AG08395 (cell line): ENCODE results near the gene EPYC.
"Not testable (repeated sequence)": the region's sequence is repeated elsewhere in the genome, so short reads cannot be mapped to it uniquely, and the experiment has no call there.

Experiments used
- DNase-seq: peaks from one replicate; pipeline ENCODE4 v3.0.0; 2012; ENCODE audit warnings: mixed read lengths, low spot score

The EPYC gene

GRCh38 chr12:90990611-90991010, 14.2 kb downstream of the EPYC start:
- no peak for DNase-seq

DNA sequence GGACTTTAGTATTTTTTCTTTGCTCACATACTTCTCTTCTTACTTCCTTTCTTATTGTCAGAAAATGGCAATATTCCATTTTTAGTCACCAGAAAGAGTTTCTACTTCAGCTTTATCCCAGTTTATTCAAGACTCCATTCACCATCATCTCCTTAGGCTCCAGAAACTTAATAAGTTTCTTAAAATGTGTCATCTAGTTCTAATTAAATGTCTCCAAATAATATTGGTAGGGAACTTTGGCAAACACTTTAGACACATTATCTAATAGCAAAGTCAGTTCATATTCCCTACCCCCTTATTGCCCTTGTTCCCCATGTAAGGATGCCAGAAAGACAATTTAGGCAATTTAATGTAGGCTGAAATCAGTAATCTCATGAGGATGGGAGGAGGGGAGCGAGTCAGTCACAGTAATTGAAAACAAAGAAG, 15.1 kb downstream of the EPYC start:
- no peak for DNase-seq

- no peak for DNase-seq
These were observed 17.3 kb downstream of the EPYC start for GRCh38 chr12:90987520-90987919.

DNA sequence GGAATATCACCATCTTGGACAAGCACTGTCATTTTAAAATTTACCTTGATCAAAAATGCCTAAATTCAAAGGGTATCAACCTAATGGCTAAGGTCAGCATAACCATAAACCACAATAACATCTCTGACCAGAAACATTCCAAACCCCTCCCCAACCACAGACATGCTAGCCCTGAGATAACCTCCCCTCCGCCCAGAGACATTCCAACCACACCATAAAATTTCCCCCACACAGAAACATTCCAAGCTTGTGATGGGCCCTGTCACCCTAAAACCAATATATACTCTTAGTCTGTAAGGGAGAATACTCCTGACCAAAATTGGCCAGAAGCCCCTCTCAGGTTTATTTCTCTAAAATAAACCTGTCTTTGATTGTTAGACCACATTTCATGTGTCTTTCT, 17.7 kb downstream of the EPYC start:
- DNase-seq = no peak

GRCh38 chr12:90985331-90985730, 19.4 kb downstream of the EPYC start:
- not testable (repeated sequence) for DNase-seq

- DNase-seq = no peak
These were observed 20.7 kb downstream of the EPYC start for GRCh38 chr12:90984114-90984513.

DNA sequence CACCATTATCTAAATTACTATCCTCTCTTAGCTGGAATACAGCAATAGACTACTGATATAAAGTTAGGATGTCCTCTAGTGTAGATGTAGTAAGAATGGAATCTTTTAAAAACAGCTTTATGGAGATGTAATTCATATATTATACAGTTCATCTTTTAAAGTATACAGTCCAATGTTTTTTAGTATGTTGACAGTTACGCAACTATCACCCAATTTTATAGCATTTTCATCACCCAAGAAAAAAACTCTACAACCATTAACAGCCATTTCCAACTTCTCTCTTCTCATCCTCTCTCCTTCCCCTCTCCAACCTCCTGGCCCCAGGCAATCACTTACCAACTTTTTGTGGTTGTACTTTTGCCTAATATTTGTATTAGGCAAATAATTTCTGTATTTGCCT, 22.6 kb downstream of the EPYC start:
- no peak for DNase-seq

GRCh38 chr12:90979951-90980350, 24.8 kb downstream of the EPYC start:
- DNase-seq = peak; percentile 43

DNA sequence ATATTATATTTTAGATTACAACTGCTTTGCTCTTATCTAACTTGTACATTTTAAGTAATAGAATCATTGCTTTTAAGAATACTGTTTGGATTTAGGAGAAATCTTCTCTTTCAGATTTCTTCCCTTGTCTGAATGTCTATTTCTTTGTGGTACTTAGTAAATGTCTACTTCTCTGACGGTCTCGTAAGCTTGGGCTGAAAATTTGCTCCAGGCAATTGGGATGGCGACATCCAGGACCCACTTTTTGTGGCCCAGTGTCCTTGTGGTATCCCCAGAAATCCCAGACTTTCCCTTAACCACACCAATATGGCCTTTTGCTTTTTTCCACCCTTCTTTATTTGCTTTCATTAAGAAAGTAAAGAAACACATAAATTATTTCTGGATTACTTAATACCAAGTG, 25.8 kb downstream of the EPYC start:
- DNase-seq = no peak

GRCh38 chr12:90978117-90978770, 26.5 kb downstream of the EPYC start:
- DNase-seq = peak; percentile 68

DNA sequence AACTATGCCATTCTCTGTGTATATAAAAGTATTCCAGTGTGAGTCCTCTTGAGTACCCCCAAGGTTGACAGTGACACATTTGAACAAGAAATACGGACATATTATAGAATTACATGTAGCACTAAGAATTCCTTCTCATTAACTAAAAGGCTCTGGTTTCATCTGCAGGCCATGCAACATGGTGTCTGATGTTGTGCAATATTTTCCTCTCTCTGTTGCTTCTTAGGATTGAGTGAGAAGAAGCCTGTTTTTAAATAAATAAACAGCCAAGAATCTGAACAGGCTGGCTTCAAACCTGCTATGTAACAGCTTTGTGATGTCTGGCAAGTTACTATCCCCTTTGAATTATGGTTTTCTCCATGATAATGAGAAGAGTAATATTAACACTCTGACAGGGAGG, 27.5 kb downstream of the EPYC start:
- DNase-seq = no peak

DNA sequence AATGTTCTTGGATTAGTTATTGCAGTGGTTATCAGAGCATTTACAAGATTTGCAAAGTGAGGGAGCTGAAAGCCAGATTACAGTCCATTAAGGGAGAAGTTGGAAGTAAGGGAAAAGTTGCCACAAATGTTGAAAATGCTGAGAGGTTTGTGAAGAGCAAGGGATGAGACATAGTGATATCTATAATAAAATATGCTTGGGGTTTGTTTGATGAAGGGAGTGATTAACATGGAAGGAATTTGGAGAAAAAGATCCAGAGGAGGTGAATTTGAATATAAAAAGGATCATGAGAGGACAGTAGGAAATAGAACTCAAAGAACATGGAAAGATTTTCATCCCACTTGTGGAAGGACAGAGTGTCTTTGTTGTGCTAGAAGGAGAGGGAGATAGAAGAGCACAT, 30.5 kb downstream of the EPYC start:
- peak; percentile 53 for DNase-seq

GRCh38 chr12:90972226-90972625, 32.5 kb downstream of the EPYC start:
- DNase-seq = no peak

- no peak for DNase-seq
These were observed 33.9 kb downstream of the EPYC start for GRCh38 chr12:90970911-90971310.

DNA sequence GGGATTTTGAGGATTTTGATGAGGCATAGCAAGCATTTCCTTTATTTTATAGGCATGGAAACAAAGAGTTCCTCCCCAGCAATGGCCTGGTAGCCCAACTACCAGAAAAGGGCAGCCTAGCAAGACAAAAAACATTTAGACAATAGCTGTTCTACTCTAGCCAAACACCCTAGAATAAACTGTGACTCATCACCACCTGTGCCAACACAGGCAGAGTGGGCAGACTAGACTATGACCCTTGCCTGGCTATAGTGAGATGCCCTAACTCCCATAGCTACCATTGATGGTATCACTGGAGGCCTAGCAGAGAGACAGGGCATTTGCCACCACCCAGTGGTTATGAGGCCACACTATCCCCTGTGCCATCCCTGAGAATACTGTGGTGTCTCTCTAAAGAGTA, 34.3 kb downstream of the EPYC start:
- no peak for DNase-seq

DNA sequence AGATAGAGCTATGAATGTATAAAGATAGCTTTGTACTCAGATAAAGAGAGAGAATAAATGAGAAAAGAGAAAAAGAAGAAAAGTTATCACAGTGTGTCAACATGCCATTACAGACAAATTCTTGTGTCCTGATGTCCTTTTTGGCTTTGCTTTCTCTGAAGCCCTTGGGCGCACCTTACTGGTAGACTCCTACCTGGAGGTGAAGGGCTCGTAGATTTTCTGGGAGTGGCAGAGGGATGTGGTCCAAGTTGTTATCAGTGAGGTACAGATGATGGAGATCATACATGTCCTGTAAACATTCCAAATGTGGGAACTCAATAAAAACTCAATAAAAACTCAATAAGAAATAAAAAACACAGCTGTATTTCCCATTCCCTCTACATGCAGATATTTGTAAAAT, 34.9 kb downstream of the EPYC start:
- DNase-seq = no peak

GRCh38 chr12:90969346-90969745, 35.4 kb downstream of the EPYC start:
- no peak for DNase-seq

GRCh38 chr12:90965204-90965603, 39.6 kb downstream of the EPYC start:
- no peak for DNase-seq

GRCh38 chr12:90964616-90965015, 40.2 kb downstream of the EPYC start:
- no peak for DNase-seq

DNA sequence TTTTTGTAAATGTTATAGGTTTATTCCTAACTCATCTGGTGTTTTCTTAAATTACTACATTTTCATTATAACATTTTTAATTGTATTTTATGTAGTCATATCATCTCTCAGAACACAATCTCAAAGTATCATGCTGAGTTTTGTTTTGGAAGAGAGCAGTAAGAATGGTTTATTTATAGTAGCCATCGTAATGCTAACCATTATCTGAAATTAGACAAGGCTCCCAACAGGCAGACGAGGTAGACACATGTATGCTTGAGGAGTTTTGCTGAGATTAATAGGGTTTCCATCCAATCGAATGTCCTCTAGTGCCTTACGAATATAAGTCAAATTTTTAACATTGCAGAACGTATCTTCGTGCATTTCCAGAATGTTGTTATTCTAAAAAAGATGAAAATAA, 40.8 kb downstream of the EPYC start:
- no peak for DNase-seq

DNA sequence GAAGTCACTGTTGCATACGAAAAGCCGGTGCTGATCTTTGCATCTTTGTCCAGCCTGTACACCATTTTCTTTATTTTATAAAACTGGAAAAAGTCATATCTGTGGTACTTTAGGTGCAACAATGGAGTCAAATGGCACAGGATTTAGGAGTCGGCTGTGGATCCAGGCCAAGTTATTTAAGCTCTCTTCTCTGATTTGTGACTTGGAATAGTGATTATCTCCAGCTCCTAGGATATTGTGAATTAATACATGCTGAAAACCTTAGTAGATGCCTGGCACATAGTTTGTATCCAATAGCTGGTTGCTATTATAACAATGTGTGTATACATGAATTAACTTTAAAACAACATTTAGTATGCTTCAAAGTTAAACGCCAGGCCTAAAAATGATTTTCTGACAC, 43.6 kb downstream of the EPYC start:
- no peak for DNase-seq

- peak; percentile 49 for DNase-seq
These were observed 45.1 kb downstream of the EPYC start for GRCh38 chr12:90959538-90960139.

DNA sequence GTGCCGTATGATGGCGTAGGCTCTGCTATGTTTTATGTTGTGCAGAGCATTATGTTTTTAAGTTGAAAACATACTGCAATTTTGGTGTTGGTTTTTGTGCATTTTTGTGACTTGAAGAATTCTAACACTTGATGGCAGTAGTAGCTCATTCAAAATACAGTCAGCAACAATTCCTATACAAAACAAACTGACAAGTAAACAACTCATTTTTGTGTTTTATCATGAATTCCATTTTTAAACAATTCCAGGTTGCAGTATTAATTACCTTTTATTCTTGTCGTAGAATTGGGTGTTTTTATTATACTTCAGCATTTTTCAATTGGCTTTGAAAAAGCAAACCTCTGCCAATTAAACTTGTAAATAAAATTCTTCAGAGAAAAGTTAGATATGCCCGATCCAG, 45.7 kb downstream of the EPYC start:
- peak; percentile 34 for DNase-seq

GRCh38 chr12:90958347-90958746, 46.4 kb downstream of the EPYC start:
- DNase-seq = no peak
